Tongue (tissue), 2 donors: ENCODE data around the gene OLFML3. TPM values are rescaled to one million over a fixed set of nuclear protein-coding genes. Genes with fewer than 3 reads are reported as not detected.
A peak's percentile ranks its signal among the peaks of the same experiment; 100 is the strongest.
"Not testable (repeated sequence)": the region's sequence is repeated elsewhere in the genome, so short reads cannot be mapped to it uniquely, and the experiment has no call there.

ENCODE experiments used
- DNase-seq: peaks from one replicate; pipeline ENCODE4 v3.0.0-alpha.2; 2015
- total RNA-seq: library from RNA; depleted of rRNA; stranded (reverse); fragments of >200 nt; gene quantifications from one replicate; pipeline ENCODE4 v1.2.3, GENCODE V29; 2014

OLFML3 gene
- total RNA-seq, 1 donor from 2014 or later = 80.7 TPM

GRCh38 chr1:113993072-113993471 lies 13.8 kb downstream of the OLFML3 start:
- no peak for DNase-seq

GRCh38 chr1:113993766-113994165 lies 14.5 kb downstream of the OLFML3 start:
- no peak for DNase-seq

DNA sequence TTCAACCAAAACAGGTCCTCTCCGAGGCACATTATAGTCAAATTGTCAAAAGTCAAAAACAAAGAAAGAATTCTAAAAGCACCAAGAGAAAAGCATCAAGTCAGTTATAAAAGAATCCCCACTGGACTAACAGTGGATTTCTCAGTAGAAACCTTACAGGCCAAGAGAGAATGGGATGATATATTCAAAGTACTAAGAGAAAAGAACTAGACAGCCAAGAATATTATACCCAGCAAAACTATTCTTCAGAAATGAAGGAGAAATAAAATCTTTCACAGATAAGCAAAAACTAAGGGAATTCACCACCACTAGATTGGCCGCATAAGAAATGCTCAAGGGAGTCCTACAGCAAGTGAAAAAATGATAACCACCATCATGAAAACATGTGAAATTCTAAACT lies 16.1 kb downstream of the OLFML3 start:
- no peak for DNase-seq

DNA sequence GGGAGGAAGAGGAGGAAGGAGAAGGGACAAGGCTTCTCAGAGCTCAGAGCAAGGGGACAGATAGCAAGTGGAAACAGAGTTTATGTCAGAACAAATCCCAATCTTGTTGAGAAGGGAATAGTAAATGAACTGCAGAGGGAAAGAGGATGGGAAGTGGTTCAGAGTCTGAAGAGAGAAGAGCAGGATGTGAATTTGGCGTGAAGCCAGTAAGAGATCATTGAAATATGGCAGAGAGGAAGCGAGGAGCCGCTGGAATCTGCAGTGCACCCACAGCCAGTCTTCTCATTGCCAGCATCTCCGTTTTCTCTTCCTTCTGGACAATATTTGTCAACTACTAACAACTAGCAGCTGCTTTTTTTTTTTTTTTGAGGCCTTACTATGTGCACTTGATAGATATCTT lies 19.1 kb downstream of the OLFML3 start:
- DNase-seq = peak; percentile 75

GRCh38 chr1:113999233-113999632 lies 20.0 kb downstream of the OLFML3 start:
- no peak for DNase-seq

DNA sequence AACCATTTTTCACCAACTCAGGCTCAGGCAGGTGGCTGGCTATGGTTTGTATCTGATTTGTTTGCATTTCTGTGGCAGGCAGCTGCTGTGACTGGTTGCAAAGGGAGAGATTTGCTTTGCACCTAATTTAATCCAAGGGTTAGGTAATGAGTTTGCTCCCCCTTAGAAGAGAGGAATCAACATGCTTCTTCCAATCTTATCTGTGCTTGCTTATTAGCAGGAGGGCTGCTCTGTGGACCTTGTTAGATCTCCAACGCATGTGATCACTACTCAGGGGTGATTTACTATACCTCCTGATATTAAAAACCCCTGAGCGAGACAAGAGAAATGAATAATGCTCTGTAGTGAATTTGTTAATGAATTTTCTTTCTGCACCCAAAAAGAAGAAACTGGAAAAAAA lies 20.5 kb downstream of the OLFML3 start:
- no peak for DNase-seq

DNA sequence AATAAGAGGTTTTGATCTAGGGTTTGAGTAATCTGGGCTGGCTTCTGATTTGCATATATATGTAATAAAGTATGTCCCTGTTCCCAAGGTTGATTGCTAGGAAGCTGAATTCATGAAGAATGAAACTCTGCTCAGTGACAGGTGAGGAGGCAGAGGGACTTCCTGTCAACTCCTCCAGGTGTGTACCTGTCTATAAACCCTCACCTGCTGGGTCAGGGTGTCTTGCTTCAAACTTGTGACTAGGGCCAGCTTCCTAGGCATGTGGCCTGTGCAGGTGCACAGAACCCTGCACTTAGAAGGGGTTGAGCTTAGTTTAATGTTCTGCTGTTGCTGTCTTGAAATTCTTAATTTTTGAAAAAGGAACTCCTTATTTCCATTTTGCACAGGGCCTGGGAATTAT lies 21.1 kb downstream of the OLFML3 start:
- no peak for DNase-seq

- peak; percentile 55 for DNase-seq
Observed at GRCh38 chr1:114002492-114003239, 23.4 kb downstream of the OLFML3 start.

DNA sequence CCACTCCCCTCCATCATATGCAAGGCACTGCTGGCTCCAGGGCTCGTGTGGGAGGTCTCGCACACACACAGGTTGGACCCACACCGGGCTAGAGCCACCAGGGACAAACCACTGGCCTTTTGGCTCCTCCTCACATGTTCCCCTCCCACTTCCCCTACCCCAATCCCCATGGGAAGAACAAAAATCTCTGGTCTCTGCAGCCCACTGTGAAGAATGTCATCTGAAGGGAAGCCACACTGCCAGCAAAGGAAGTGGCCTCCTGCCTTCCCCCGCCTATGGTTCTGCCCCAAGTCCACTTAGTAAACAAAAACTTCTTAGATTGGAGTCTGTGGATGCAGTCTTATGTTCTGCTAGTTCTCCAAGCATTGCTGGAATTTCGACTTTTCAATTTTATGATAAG lies 24.2 kb downstream of the OLFML3 start:
- DNase-seq = no peak

- not testable (repeated sequence) for DNase-seq
Observed at GRCh38 chr1:114006825-114007224, 27.6 kb downstream of the OLFML3 start.

GRCh38 chr1:114008480-114008941 lies 29.2 kb downstream of the OLFML3 start:
- no peak for DNase-seq

- DNase-seq = no peak
Observed at GRCh38 chr1:114008993-114009392, 29.7 kb downstream of the OLFML3 start.

GRCh38 chr1:114009393-114009792 lies 30.1 kb downstream of the OLFML3 start:
- no peak for DNase-seq

- DNase-seq = no peak
Observed at GRCh38 chr1:114010433-114011184, 31.3 kb downstream of the OLFML3 start.

DNA sequence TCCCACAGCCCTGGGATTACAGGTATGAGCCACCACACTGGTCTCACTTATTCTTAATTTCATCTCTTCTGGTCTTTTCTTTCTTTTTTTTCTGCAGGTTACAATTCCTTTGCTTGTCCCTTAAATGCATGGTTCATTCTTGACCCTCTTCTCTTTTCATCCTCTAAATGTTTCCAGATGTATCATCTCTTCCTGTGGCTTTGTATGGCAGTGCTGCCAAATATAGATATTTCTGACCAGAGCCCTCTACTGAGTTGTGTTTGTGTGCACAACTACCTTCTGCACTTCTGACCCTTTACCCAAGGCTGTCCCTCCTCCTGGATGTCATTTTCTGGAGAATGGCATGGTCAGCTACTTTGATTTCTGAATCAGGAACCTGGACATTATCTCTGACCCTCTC lies 32.5 kb downstream of the OLFML3 start:
- DNase-seq = no peak

DNA sequence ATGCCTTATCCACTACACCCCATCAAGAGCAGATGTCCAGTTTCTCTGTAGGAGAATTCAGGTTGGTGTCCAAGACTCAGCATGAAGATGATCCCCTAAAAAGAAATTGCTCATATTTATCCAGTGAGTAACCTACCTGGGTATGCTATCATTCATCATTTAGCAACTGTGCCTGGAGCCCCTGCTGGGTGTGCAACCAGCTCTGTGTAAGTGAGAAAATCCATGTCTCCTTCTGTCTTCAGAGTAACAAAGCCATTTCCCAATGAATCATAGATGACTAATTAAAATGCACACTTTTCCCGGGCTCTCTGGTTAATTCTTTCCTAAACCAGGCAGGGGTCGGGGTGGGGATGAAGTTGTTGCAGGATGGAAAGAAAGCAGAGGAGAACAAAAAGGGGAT lies 35.8 kb downstream of the OLFML3 start:
- DNase-seq = no peak

DNA sequence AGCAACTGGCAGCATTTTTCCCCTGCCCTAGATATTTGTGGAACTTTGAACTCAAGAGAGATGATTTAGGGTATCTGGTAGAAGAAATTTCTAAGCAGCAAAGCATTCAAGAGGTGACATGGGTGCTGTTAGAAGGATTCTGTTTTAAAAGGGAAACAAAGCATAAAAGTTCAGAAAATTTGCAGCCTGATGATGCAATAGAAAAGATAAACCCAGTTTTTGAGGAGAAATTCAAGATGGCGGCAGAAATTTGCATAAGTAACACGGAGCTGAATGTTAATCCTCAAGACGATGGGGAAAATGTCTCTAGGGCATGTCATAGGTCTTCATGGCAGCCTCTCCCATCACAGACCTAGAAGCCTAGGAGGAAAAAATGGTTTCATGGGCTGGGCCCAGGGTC lies 40.5 kb downstream of the OLFML3 start:
- not testable (repeated sequence) for DNase-seq

DNA sequence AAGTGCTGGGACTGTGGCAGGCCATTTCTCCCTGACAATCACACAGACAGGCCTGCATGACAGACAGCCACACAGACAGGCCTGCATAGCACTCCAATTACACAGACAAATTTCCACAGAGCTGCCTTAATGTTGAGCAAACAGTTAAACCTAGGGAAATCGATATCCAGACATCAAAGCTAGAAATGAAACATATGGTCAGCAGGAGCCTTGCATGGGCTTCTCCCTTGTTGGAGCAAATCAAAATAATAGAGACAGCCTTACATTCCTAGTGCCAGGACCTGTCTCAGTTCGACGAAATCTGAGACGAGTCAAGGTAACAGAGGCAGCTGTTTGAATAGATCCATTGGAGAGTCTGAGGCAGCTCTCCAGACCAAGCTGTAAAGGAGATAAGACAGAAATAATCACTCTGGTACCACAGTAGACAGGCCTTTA lies 42.4 kb downstream of the OLFML3 start:
- DNase-seq = peak; percentile 38

- DNase-seq = peak; percentile 33
Observed at GRCh38 chr1:114022877-114023276, 43.6 kb downstream of the OLFML3 start.

- peak; percentile 39 for DNase-seq
Observed at GRCh38 chr1:114023377-114023776, 44.1 kb downstream of the OLFML3 start.

GRCh38 chr1:114024049-114024448 lies 44.8 kb downstream of the OLFML3 start:
- peak; percentile 81 for DNase-seq

- DNase-seq = peak; percentile 10
Observed at GRCh38 chr1:114025609-114026401, 46.5 kb downstream of the OLFML3 start.

DNA sequence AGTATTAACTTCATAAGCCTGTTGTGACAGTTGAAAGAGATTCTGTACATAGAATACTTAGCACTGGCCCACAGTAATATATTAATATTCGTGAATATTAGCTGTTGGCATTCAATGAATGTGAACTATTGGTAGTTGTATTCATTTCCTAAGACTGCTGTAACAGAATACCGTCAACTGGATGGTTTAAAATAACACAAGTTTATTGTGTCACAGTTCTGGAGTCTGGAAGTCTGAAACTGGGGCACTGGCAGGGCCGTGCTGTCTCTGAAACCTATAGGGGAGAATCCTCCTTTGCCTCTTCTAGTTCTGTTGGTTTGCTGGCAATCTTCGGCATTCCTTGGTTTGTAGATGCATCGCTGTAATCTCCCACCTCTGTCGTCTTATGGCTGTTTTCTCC lies 47.5 kb downstream of the OLFML3 start:
- peak; percentile 40 for DNase-seq
